Measurements from ENCODE around the gene ABI2.

DNA sequence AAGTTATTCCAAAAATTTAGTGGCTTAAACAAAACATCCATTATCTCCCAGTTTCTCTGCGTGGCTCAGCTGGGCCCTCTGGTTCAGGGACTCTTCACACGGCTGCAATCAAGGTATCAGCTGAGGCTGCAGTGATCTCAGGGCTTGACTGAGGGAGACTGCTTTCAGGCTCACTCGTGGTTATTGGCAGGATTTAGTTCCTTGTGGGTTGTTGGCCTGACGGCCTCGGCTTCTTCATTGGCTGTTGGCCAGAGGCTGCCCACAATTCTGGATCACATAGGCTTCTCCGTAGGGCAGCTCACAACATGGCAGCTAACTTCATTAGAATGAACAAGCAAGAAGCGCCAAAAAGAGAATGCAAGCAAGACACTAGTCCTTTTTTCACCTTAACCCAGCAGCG lies 90.1 kb downstream of the ABI2 start:
- TF ChIP-seq, protein P1, sequence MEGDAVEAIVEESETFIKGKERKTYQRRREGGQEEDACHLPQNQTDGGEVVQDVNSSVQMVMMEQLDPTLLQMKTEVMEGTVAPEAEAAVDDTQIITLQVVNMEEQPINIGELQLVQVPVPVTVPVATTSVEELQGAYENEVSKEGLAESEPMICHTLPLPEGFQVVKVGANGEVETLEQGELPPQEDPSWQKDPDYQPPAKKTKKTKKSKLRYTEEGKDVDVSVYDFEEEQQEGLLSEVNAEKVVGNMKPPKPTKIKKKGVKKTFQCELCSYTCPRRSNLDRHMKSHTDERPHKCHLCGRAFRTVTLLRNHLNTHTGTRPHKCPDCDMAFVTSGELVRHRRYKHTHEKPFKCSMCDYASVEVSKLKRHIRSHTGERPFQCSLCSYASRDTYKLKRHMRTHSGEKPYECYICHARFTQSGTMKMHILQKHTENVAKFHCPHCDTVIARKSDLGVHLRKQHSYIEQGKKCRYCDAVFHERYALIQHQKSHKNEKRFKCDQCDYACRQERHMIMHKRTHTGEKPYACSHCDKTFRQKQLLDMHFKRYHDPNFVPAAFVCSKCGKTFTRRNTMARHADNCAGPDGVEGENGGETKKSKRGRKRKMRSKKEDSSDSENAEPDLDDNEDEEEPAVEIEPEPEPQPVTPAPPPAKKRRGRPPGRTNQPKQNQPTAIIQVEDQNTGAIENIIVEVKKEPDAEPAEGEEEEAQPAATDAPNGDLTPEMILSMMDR (IDR thresholded peaks at IDR 0.05; ENCODE audit: poor library complexity): no peak
- TF ChIP-seq EZH2 (IDR thresholded peaks at IDR 0.05; ENCODE audit: borderline replicate concordance): no peak

All from hepatocyte (in vitro differentiated cells).